Upper lobe of left lung (tissue), 6 donors: ENCODE results near the gene GAL. TPM values are rescaled to one million over a fixed set of nuclear protein-coding genes. Genes with fewer than 3 reads are reported as not detected.
A peak's percentile ranks its signal among the peaks of the same experiment; 100 is the strongest.

Experiments used
- ATAC-seq, 2 donors: fragments of 200-7000 bp; cut with Tn5 transposase; one replicate each; pipeline ENCODE4 v1.9.1; 2022; ENCODE audit warnings: mild to moderate bottlenecking in 2 of 2, moderate library complexity in 2 of 2; ENCODE audit not compliant: low FRiP score in 2 of 2
- DNase-seq, 2 donors: peaks; one replicate each; pipeline ENCODE4 v3.0.0-alpha.2; 2019 to 2020
- H3K27ac ChIP-seq, 4 donors: fragments of 200-600 bp; sonication (generic); one replicate each; pipeline ENCODE4 v1.5.1; 2016 to 2019
- H3K27me3 ChIP-seq, 4 donors: fragments of 200-600 bp; sonication (generic); one replicate each; pipeline ENCODE4 v1.5.1; 2017 to 2019
- H3K36me3 ChIP-seq, 4 donors: fragments of 200-600 bp; sonication (generic); one replicate each; pipeline ENCODE4 v1.5.1; 2016 to 2019
- H3K4me1 ChIP-seq, 4 donors: fragments of 200-600 bp; sonication (generic); one replicate each; pipeline ENCODE4 v1.5.1; 2018 to 2019
- H3K4me3 ChIP-seq, 4 donors: fragments of 200-600 bp; sonication (generic); one replicate each; pipeline ENCODE4 v1.5.1; 2017 to 2019; ENCODE audit warnings: mild to moderate bottlenecking in 2 of 4, moderate library complexity in 1 of 4
- H3K9me3 ChIP-seq, 4 donors: fragments of 200-600 bp; sonication (generic); one replicate each; pipeline ENCODE4 v1.5.1; 2018 to 2019
- CTCF ChIP-seq, 6 experiments: fragments of 450-650 bp in 4 of 6; fragments of 200-600 bp in 2 of 6; sonication (generic) in 2 of 6; IDR thresholded peaks; one replicate each; pipeline ENCODE4 v1.5.1; 2016 to 2019; ENCODE audit warnings: antibody characterized with exemption in 6 of 6
- EP300 ChIP-seq, 4 donors: sonication (generic); formaldehyde crosslinking; IDR thresholded peaks; one replicate each; pipeline ENCODE4 v1.5.1; 2017; ENCODE audit warnings: antibody characterized with exemption in 4 of 4, control low read depth in 2 of 4
- POLR2A ChIP-seq, 4 donors: fragments of 450-650 bp; IDR thresholded peaks; one replicate each; pipeline ENCODE4 v1.5.1; 2016 to 2017; ENCODE audit warnings: antibody characterized with exemption in 4 of 4, mild to moderate bottlenecking in 2 of 4
- POLR2AphosphoS5 ChIP-seq, 2 donors: sonication (generic); formaldehyde crosslinking; IDR thresholded peaks; one replicate each; pipeline ENCODE4 v1.5.1; 2017; ENCODE audit warnings: antibody characterized with exemption in 2 of 2
- WGBS, 2 donors: methylation state at CpG; one replicate each; pipeline ENCODE4 v1.1.5; 2017 to 2018; 5-methylcytosine and 5-hydroxymethylcytosine counted together
- total RNA-seq, 6 donors: library from RNA; depleted of rRNA in 4 of 6; stranded (reverse); fragments of >200 nt in 4 of 6; gene quantifications; one replicate each; pipeline versions ENCODE4 v1.1.0 to v1.2.1, GENCODE V29; 2016 to 2021
- donor health status: DM: no; HTN: no; CAD: no; lungs with moderate emphysema.
- donor health status: DM: no; HTN: yes; CAD: no; lungs with severe emphysema.

Gene GAL
- total RNA-seq, 6 donors from 2014 or later: 0.54 TPM; not detected in 4

- no peaks in the 10 kb centered on the region for H3K36me3 ChIP-seq
- ATAC-seq: no peak
- no peaks in the 10 kb centered on the region for H3K27me3 ChIP-seq
- peaks cover 0 to 9% (median 6%) of the 10 kb centered on the region in 4 donors for H3K9me3 ChIP-seq
- H3K4me3 ChIP-seq: no peak overlapping the region
- no peak overlapping the region for H3K27ac ChIP-seq
- no peak for DNase-seq
- TF ChIP-seq EP300 (IDR thresholded peaks at IDR 0.05) (no peak), CTCF (IDR thresholded peaks at IDR 0.05) (no peak), POLR2AphosphoS5 (IDR thresholded peaks at IDR 0.05) (no peak), POLR2A (IDR thresholded peaks at IDR 0.05) (no peak)
- 82 to 100% methylated on average over 1 of the region's 1 CpG for WGBS, 2 donors
- no peaks in the 10 kb centered on the region for H3K4me1 ChIP-seq
Measured at GRCh38 chr11:68646832-68647231, 37.5 kb upstream of the GAL start.

- TF ChIP-seq POLR2A (IDR thresholded peaks at IDR 0.05) (no peak), CTCF (IDR thresholded peaks at IDR 0.05) (no peak), POLR2AphosphoS5 (IDR thresholded peaks at IDR 0.05) (no peak), EP300 (IDR thresholded peaks at IDR 0.05) (no peak)
- Histone ChIP-seq H3K4me1 (no peaks in the 10 kb centered on the region), H3K27ac (no peak overlapping the region), H3K36me3 (no peaks in the 10 kb centered on the region), H3K4me3 (no peak overlapping the region), H3K27me3 (no peaks in the 10 kb centered on the region), H3K9me3 (peaks cover 0 to 9% (median 6%) of the 10 kb centered on the region in 4 donors)
- DNase-seq (peak in 1 of 2 donors; percentile 44), ATAC-seq (no peak)
- 70 to 85% methylated on average over 36 to 37 of the region's 38 CpGs for WGBS, 2 donors
Measured at GRCh38 chr11:68649851-68650555, 34.3 kb upstream of the GAL start.

GRCh38 chr11:68650801-68651200 is 33.5 kb upstream of the GAL start:
- no peak overlapping the region for H3K27ac ChIP-seq
- H3K9me3 ChIP-seq: peaks cover 0 to 9% (median 6%) of the 10 kb centered on the region in 4 donors
- DNase-seq (peak in 1 of 2 donors; percentile 63), ATAC-seq (no peak)
- no peaks in the 10 kb centered on the region for H3K27me3 ChIP-seq
- no peak overlapping the region for H3K4me3 ChIP-seq
- H3K36me3 ChIP-seq: no peaks in the 10 kb centered on the region
- 91 to 98% methylated on average over 5 to 14 of the region's 14 CpGs for WGBS, 2 donors
- no peaks in the 10 kb centered on the region for H3K4me1 ChIP-seq
- TF ChIP-seq POLR2A (IDR thresholded peaks at IDR 0.05) (no peak), POLR2AphosphoS5 (IDR thresholded peaks at IDR 0.05) (no peak), CTCF (IDR thresholded peaks at IDR 0.05) (no peak), EP300 (IDR thresholded peaks at IDR 0.05) (no peak)

GRCh38 chr11:68651208-68651984 is 32.9 kb upstream of the GAL start:
- no peak for ATAC-seq
- Histone ChIP-seq H3K27me3 (no peaks in the 10 kb centered on the region), H3K36me3 (no peaks in the 10 kb centered on the region), H3K4me3 (no peak overlapping the region), H3K4me1 (no peaks in the 10 kb centered on the region), H3K9me3 (peaks cover 0 to 9% (median 6%) of the 10 kb centered on the region in 4 donors), H3K27ac (no peak overlapping the region)
- no peak for TF ChIP-seq EP300 (IDR thresholded peaks at IDR 0.05)
- TF ChIP-seq POLR2A (IDR thresholded peaks at IDR 0.05): no peak
- TF ChIP-seq POLR2AphosphoS5 (IDR thresholded peaks at IDR 0.05): no peak
- TF ChIP-seq CTCF (IDR thresholded peaks at IDR 0.05): no peak
- WGBS, 2 donors: 63% methylated on average over 17 to 20 of the region's 22 CpGs
- no peak for DNase-seq
